Right lung (tissue), 5 donors: Measurements from ENCODE around the gene AZIN2. TPM values are rescaled to one million over a fixed set of nuclear protein-coding genes. Genes with fewer than 3 reads are reported as not detected.

Experiments used
- polyA plus RNA-seq, 5 donors: library from polyadenylated mRNA; unstranded; fragments of 120-200 nt; gene quantifications; one replicate each; pipeline versions ENCODE4 v1.2.1 to v1.2.3, GENCODE V29; 2013; ENCODE audit warnings: inconsistent platforms in 1 of 5, low replicate concordance in 1 of 5; ENCODE audit not compliant: insufficient read length in 5 of 5, insufficient read depth in 1 of 5

AZIN2 gene
- polyA plus RNA-seq, 5 donors, result 6.5 to 10.6 (median 8.0) TPM

Other genes starting within 250 kb of the AZIN2 start
- 10 to 100 TPM in 4 of 5 donors, 1 to 10 TPM in 1; 8.0 to 18.2 (median 10.5) TPM for gene FNDC5, start 210.2 kb upstream of the AZIN2 start, polyA plus RNA-seq
- gene HPCA, start 194.7 kb upstream of the AZIN2 start, polyA plus RNA-seq, result under 1 TPM; 0.15 to 0.73 (median 0.40) TPM
- gene TMEM54, start 179.8 kb upstream of the AZIN2 start, polyA plus RNA-seq, result 10 to 100 TPM; 18.7 to 27.1 (median 22.8) TPM
- 10 to 100 TPM; 10.2 to 13.2 (median 12.1) TPM for gene RNF19B, start 116.3 kb upstream of the AZIN2 start, polyA plus RNA-seq
- gene AK2, start 44.3 kb upstream of the AZIN2 start, polyA plus RNA-seq, result 100 to 1,000 TPM; 155 to 193 (median 179) TPM
- gene TRIM62, start 100.9 kb downstream of the AZIN2 start, polyA plus RNA-seq, result 1 to 10 TPM; 4.2 to 6.4 (median 5.0) TPM
- gene ZNF362, start 175.3 kb downstream of the AZIN2 start, polyA plus RNA-seq, result 10 to 100 TPM; 47.5 to 67.3 (median 53.1) TPM
- gene A3GALT2, start 239.9 kb downstream of the AZIN2 start, polyA plus RNA-seq, result under 1 TPM in 1 of 5 donors, not detected in 4; 0.15 TPM